ENCODE results near the gene SEMA6A.

The SEMA6A gene

DNA sequence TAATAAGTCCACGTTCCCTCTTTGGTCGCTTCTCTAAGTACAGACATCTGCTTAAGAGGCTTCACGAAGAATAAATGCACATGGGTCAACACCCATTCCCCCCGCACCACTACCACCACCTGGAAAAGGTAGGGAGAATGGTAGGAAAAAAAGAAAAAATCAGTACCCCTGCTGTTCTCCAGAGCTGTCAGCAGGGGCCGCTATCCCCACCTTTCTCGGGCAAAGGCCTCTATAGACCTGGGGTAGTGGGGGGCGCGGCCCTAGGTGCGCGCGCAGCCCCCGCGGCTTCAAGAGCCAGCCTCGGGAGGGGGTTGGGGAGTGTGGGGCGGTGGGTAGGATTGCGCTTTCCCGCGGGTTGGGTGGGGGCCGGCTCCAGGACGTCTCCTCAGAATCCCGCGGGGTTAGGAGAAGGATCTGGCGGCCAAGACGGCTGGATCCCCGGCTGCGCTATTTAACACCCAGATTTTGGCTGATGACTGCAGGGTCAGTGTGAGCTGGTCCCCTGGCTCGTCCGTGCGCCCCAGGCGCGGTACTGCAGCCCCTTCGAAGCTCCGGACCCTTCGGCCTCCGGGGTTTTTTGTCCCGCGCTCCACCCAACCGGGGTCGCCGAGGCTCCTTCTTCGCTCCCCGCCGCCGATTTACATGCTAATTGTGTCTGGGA is 1.6 kb upstream of the SEMA6A start:
- DNase-seq = peak; percentile 68

DNA sequence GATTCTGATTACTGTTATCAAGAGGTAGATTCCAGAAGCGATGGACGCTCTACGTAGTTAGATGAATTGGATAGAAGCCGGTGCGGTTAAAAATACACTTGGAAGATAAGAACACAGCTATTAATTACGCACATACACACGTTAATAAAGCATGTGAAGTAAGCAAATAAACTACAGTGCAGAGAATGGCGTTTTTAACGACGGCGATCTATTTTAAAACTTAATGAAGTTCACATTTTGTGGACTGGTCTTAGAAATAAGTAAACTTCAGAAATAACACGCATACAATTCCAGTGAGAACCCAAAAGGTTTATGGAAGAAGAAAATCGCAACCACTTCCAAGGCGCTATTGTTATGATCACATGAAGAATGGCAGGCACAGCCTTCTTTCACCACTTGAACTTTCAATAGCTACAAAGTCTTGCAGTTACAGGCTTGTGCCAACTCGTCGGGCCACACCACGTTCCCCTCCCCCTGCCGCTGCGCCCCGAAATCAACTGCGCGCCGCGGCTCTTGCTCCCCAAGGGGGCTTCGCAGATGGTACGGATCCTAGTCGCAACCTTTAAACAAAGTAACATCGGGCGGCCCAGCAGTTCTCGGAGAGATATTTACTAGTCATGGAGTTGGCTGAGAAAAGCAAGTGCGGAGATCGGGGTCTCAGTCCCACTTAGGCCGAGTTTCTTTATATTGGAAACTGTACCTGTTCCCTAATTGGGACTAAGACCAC is 866 bp upstream of the SEMA6A start:
- peak; percentile 6 for DNase-seq

DNA sequence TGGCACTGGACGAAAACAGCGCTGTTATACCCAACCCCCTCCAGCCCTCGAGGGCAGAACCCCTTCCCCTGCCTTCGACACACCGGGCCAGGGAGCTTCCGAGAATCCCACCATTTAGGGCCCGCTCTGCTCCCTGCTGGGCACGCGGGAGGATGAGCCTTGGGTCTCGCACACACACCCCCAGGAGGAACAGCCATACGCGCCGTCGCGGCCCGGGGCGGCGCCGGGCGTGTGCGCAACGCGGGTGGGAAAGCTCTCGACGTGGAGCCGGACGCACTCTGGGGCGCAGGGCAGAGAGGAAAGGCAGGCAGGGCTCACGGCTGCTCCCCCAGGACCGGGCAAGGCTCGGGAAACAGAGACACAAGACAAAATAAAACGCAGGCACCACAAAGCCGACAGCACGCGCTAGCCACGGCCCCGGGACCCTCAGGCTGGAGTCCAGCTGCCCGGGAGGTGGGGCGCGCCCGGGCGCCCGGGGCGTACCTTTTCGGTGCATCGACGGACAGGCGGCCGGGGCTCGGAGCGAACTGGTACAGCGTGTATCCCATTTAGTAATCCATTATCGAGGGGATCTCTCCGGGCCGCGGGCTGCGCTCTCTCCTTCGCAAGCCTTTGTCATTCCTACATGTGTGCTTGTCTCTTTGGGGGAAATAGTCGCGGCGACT is 789 bp downstream of the SEMA6A start:
- DNase-seq = peak; percentile 11

DNA sequence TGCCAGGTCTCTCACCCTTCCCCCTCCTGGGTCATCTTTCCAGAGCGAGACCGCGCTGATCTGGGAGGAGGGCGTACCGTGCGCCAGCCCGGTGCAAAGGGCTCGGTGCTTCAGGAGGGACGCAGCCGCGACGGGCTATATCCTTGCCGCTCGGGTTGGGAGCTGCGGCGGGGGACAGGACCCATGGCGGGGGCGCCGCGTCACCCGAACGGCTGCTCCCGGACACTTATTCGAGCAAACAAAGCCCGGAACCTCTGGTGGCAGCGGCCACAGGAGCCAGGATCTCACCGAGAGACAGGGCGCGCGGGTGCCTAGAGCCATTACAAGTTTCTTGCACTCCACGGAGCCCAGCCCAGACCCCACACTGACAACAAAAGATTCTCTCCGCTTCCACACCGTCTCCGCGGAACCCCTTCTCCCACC is 1.3 kb downstream of the SEMA6A start:
- peak; percentile 11 for DNase-seq

DNA sequence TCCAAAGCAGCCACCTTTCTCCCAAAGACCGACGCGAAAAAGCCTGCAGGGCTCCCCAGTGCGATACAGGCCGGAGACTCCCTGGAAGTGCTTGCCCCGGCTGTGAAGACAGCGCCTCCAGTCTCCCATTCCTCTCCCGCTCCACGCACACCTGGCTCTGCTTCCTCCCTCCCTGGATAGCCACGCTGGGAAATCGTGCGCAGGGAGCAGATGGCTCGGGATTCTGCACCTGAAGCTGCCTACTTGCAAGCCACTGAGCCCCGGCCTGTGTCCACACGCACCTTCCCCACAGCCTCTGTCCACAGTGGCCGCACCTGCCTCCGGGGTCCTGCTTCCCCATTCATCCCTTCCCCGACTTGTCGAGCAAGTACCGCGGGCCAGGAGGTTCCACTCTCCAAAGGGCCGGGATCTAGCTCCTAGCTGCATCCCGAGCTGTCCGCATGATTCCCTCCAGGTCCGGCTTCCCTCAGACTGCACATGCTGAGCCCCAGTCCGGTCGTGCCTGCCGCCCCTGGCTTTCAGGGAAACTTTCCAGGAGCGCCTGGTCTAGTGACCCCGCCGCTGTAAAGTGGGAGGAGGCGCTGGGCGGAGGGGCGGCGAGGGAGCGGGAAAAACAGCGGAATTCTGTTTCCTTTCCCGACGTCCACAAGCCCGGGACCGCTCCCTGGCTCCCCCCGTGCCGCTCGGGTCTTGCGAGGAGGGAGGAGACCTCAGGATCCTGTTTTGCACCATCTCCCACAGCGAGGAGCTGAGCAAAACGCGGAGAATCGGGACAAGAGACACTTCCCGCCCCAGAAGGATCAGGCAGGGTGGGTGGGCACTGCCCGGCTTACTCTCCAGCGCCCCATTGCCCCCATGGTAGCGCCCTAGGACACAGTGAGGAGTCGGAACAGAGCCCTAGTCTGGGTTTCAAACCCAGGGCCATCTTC is 2.0 kb downstream of the SEMA6A start:
- peak; percentile 1 for DNase-seq

DNA sequence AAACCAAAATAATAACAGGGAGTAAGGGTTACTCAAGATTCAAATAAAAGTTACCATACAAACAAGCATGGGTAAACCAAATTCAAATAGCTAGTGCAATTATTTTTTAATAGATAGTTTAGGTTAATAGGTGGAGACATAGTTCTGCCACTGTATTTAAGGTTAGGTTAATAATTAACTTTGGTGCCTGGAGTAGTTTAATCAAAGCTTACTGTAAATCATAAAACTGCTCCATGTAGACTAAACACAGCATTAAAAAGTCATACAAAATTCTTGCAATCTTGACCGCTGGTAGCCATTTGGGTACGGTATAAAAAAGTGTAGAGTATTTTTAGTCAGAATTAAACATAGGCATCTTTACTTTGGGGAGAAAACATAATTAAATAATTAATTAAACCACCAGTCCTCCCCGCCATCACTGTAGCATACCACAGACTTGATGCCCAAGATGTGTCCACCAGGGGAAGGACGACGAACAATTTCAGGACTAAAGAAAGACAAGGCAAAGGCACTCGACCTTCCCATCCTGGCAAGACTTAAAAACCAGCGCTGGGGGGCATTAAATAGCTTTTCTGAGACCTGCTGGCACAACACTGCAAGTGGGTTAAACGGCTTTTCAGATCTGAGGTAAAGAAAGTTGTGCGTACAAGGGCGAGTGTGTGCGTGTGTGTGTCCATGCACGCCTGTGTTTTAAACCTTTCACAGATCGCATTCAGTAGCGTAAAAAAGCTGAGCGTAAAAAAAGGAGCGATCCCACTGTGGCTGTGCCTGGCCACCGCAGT is 2.9 kb downstream of the SEMA6A start:
- DNase-seq = no peak

DNA sequence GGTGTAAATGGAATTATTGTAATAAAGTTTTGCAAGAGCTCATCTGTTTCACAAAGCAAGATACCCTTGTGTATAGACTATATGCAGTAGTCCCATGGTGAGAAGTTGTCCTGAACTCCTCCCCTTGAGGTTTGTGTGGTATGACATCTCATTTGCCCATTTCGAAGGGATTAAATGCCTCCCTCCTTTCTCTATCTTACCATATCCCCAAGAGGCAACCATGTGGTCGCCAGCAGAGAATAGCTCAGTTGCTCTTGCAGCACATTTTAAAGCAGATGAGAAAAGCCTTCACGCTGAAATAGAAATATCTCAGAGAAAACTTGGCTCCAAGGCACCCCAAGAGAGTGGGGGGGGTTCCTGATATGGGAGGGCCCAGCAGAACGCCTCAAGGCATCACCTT is 4.6 kb downstream of the SEMA6A start:
- DNase-seq = no peak

DNA sequence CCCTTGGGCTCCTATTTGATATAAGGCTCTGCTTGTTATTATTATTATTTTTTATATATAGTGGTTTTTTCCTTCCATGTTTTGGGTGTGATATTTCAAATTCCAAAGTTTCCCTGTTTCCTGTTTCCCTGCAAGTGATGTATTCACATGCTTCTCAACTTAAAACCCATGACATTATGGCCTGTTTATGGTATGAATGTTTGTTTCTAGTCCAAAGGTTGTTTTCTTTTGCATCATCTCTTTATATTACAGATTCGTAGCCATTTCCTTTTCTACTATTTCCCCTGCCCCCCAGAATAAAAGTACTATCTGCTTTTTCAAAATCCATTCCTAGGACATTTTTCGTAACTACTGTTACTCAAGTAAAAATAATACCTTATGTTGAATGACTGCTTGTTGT is 7.5 kb downstream of the SEMA6A start:
- no peak for DNase-seq

DNA sequence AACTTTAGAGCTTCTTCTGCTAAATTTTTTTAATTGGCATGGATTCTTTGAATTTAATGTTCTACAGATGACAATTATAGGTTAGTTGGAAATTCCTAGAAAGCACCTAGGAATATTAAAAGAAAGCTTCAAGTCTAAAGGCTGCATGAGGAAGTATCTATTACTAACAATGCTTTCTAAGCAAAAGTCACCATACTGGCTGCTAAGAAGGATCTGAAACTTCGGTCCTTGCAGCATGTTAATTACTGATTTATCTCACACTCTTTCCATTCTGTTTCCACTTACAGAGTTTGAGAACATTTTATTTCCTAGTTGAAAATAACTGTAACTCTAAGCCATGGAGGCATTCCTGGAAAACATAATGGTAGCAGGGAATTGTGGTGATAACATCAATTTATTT is 8.4 kb downstream of the SEMA6A start:
- no peak for DNase-seq

DNA sequence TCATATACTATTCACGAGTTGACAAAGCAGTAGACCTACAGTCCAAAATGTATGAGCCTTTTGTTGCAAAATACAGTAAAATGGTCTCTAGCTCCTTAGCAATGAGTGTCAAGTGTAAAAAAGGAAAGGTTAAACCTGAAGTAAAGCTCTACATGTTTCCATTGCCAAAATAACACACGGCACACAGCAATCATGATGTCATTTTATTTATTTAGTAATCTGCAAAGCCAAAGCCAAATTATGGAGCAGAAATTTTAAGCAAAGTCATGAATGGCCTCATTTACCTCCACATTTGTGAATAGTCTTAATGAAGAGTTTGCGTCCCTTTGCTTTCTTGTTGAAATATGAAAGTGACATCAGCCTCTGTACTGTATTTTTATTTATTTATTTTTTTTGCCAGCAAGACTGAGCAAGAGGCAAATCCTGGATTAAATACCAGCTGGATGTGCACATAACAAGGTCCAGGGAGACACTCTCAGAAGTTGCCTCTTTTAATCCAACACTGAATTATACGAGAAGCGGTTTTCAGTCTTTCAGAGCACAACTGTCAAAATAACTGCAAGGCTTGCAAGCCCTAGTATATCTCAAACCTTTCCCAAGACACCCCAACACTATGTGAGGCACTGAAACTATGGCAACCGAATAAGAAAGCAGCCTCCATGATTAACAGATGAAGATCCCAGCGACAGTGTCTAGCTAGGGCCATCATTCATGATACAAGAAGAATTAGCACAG is 9.7 kb downstream of the SEMA6A start:
- DNase-seq = no peak

DNA sequence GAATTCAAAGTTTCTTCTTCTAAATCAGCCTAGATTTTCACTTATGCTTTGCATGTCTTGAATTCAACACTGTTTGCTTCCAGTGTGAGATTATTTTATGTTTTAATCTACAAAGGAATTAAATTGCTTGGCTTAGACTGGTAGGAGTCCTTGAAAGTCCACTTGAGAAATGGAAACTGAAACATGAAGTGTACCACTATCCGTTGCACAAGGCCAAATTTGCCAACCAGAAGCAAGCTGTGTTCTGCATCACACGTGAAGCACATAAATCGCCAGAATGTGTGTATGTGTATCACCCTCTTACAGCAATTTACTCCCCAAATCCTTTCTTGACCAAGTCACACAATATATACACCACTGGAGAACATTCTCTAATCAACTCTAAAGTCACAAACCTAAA is 10.3 kb downstream of the SEMA6A start:
- no peak for DNase-seq

DNA sequence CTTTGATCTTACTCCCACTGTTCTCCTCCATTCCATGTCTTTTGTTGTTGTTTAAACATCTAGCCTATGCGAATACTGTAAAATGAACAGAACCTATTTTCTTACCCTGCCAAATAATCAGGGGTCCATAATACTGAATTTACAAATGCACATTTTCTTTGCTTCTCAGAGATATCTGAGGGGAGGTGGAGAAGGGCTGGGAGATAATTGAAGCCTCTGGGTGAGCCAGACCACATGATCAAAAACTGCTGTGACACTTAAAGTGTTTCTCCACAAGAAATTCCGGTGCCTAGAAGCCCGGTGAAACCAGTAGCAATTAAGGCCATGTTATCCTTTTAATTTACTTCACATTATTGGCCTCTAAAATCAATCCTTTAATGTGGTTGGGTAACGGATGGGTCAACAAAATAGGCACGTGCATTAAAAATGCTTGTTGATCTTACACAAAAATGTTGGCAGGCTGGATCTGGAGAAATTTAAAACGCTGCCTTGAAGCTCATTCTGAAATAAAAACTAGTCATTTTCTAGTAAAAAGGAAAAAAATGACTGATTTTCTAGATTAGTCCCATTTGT is 10.8 kb downstream of the SEMA6A start:
- DNase-seq = no peak

DNA sequence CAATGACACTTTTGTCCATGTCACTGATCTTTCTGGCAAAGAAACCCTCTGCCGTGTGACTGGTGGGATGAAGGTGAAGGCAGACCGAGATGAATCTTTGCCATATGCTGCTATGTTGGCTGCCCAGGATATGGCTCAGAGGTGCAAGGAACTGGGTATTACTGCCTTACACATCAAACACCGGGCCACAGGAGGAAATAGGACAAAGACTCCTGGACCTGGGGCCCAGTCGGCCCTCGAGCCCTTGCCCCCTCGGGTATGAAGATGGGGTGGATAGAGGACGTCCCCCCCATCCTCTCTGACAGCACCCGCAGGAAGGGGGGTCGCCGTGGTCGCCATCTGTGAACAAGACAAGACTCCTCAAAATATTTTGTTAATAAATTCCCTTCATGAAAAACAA is 12.0 kb downstream of the SEMA6A start:
- DNase-seq = no peak

DNA sequence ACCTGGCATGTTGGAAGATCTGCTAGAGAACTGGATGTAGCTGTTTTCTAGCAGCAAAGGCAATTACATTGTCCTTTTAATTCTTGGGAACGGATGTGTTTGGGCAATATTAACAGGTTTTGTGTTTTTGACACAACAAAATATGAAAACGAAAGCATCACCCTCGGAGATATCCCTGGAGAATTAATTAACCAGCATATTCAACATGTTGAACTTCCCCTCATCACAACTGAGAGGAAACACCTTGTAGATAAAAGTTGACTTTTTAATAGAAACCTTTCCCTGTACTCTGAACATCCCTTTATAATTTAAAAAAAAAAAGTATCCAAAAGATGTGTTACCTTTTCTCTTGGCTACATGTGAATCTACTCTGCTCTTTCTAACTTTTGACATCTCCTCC is 13.0 kb downstream of the SEMA6A start:
- DNase-seq = no peak

DNA sequence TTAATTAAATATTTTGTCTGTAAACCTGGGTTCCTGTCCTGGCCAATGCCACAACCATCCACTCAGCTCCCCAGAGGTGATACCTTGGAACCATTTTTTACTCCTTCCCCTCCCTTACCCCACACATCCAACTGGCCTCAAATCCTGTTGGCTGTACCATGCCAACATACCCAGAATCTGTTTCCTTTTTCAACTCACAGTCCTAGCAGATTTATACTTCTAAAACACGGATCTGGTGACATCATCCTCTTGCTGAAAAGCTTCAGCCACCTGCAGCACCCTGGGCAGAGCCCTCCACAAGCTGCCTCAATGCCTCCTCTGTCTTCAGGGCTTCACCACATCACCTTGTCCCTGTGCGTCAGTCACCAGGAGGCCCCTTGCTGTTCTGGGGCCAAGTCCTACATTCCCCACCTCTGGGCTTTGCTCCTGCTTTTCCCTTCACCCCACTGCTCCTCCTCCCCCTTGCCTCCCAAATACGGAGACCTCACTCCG is 14.9 kb downstream of the SEMA6A start:
- DNase-seq = no peak

DNA sequence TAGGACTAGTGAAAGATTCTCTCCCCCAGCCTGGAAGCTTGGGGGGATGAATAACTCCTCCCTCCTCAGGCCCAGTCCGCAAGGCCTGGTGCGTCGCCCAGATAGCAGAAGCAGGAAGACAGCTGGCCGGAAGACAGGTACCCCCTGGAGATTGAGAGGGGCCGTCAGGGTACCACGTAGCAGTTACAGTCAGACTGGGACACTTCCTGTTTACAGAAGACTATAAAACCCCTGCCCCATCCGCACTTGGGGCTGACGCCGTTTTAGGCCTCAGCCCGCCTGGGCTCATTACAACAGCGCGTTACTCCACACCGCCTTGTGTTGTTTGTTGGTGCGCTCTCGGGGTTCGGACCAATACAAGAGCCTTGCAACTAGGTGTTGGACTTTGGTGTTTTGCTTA is 15.4 kb downstream of the SEMA6A start:
- no peak for DNase-seq

DNA sequence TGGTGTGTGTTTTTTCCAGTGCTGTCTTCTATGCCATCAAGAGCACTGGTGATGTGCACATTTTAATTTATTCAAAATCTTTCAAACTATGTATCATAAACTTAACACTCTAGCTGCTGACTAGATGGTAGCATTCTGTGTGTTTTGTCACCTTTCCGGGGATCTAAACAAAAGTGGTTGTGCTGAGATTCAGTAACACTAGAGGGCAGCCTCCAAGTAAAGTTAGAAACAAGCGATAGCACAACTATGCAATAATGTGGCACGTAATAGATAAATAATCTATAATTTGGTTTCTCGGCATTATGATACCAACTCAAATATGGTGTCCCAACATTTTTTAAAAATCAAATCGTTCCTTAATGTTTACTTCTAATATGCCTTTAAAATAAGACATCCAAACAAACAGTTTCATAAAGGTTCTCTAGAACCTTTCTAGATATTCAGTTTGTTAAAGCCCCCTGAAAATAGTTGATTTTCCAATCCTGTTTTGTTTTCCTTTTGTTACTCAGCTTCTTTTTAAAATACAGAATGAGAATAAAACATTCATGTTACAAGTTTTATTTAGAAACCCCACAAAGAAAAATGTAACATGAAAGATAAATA is 16.9 kb downstream of the SEMA6A start:
- DNase-seq = no peak

DNA sequence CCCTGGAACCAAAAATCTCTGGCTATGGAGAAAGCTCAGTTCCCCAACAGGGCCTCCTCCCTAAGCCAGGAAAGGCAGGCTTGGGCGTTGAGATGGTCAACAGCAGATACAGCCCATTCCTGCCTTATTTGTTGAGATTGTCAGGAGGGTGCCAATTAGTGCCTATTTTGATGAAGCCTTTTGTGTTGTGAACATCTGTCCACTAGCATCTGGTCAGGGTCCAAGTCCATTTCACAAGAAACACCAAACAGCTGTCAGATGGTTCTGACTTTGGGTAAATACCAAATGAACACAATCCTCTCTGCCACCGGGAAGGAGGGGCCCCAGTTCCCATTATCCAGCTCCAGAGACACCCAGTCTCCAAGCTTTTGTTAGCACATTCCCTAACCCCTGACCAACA is 19.9 kb downstream of the SEMA6A start:
- no peak for DNase-seq

DNA sequence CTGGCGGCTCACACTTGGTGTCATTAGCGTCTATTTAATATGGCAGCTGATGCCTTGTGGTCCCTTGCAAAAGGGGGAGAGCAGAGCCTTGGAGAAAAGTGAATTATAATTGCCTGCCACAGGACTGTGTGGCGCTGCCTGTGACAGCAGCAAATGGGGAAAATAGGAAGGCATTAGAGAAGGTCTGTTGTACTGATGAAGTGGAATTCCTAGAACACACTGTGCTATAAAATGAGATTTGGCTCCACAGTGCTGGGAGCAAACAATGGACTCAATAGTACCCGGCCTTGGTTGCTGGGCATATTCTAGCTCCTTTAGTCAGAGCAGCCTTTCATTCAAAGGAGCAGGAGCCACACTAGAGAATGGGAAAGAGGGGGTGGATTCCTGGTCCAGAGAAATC is 21.3 kb downstream of the SEMA6A start:
- no peak for DNase-seq

DNA sequence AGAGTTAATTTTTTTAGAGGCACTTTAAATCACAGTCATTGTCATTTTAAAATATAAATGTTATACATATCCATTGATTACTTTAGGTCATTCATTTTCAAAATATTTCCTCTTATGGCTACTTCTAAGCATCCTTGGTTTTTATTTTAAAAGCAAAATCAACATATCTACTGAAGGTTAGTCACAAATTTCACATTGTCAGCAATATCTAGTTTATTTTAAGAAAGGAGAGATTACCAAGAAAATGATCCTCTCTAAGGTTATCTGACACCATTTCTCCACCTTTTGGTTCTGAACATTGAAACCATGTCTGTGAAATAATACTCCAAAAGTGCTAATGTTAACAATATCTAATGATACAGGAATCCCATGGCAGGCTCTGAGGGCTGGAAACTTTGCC is 24.5 kb downstream of the SEMA6A start:
- DNase-seq = no peak

DNA sequence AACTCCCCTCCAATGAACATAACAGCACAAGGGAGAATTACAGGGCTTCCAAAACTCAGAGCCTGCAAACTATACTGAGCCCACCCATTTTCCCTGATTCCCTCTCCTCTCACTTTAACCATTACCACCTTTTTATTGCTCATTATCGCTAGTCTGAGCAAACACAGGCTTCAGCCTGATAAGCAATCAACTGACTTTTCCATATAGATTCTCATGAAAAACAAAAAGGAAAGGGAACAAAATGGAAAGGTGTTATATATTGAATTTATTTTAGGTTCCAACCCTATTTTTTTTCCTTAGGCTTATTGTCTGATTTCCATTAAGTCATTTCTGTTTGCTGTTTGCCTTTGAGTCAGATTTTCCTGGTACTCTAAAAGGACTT is 27.9 kb downstream of the SEMA6A start:
- DNase-seq = no peak
